Endodermal cell (in vitro differentiated cells): ENCODE data around the gene DENND1A. TPM values are rescaled to one million over a fixed set of nuclear protein-coding genes. Genes with fewer than 3 reads are reported as not detected.
"Not testable (repeated sequence)": the region's sequence is repeated elsewhere in the genome, so short reads cannot be mapped to it uniquely, and the experiment has no call there.

ENCODE experiments used
- DNase-seq: peaks from one replicate; pipeline ENCODE4 v3.0.0-alpha.2; 2017
- H3K27ac ChIP-seq: 2 replicates; pipeline ENCODE4 v1.5.1; 2013; ENCODE audit warnings: mild to moderate bottlenecking, low read depth, low read length, moderate library complexity
- H3K27me3 ChIP-seq: 2 replicates; pipeline ENCODE4 v1.6.1; 2013; ENCODE audit warnings: mild to moderate bottlenecking, low read length, moderate library complexity; ENCODE audit not compliant: insufficient read depth, control insufficient read depth, poor library complexity, severe bottlenecking
- H3K36me3 ChIP-seq: 2 replicates; pipeline ENCODE4 v1.7.0; 2013; ENCODE audit warnings: mild to moderate bottlenecking, low read length, moderate library complexity; ENCODE audit not compliant: control insufficient read depth, insufficient read depth
- H3K4me1 ChIP-seq: one replicate; pipeline ENCODE4 v1.7.0; 2013; ENCODE audit warnings: low read length; ENCODE audit not compliant: control insufficient read depth, insufficient read depth
- H3K4me3 ChIP-seq: 2 replicates; pipeline ENCODE4 v1.5.1; 2013; ENCODE audit warnings: mild to moderate bottlenecking, low read length, moderate library complexity
- H3K9ac ChIP-seq: 2 replicates; pipeline ENCODE4 v1.6.1; 2013; ENCODE audit warnings: mild to moderate bottlenecking, low read length, moderate library complexity; ENCODE audit not compliant: poor library complexity, severe bottlenecking; ENCODE audit errors: extremely low read depth
- H3K9me3 ChIP-seq: 2 replicates; pipeline ENCODE4 v1.6.1; 2013; ENCODE audit warnings: mild to moderate bottlenecking, low read length, moderate library complexity; ENCODE audit not compliant: control insufficient read depth
- H3K27ac Mint-ChIP-seq: 2 replicates; pipeline ENCODE4 v1.8.0; 2020; ENCODE audit warnings: mixed read lengths
- H3K27me3 Mint-ChIP-seq: 2 replicates; pipeline ENCODE4 v1.8.0; 2021; ENCODE audit warnings: mild to moderate bottlenecking, mixed read lengths; ENCODE audit not compliant: insufficient read depth
- H3K36me3 Mint-ChIP-seq: 2 replicates; pipeline ENCODE4 v1.8.0; 2020; ENCODE audit warnings: low read depth, mixed read lengths
- H3K4me1 Mint-ChIP-seq: 2 replicates; pipeline ENCODE4 v1.8.0; 2020; ENCODE audit warnings: mixed read lengths
- H3K4me3 Mint-ChIP-seq: 2 replicates; pipeline ENCODE4 v1.8.0; 2020; ENCODE audit warnings: mild to moderate bottlenecking, moderate library complexity, mixed read lengths
- H3K9me3 Mint-ChIP-seq: 2 replicates; pipeline ENCODE4 v1.8.0; 2020; ENCODE audit warnings: mild to moderate bottlenecking, mixed read lengths
- CTCF ChIP-seq: fragments of 200-600 bp; sonication (generic); conservative IDR thresholded peaks from 2 replicates; pipeline ENCODE4 v1.5.0; 2021; ENCODE audit warnings: antibody characterized with exemption, mild to moderate bottlenecking
- WGBS, 2 experiments: methylation state at CpG; one replicate each; pipeline versions ENCODE4 v1.1.5 to v1.1.7; 2013; ENCODE audit warnings: missing lambda C conversion rate in 2 of 2, mixed read lengths in 1 of 2; ENCODE audit not compliant: insufficient coverage in 1 of 2, insufficient read length in 1 of 2; 5-methylcytosine and 5-hydroxymethylcytosine counted together
- total RNA-seq, 2 donors: library from RNA; stranded (reverse); fragmentation: NEBNext Ultra II Directional in 1 of 2; extraction: Animal tissue kit (Norgen Biotek cat#: 25700) in 1 of 2; gene quantifications; 2 replicates in 1 of 2; 3 replicates in 1 of 2; pipeline ENCODE4 v1.2.1, GENCODE V29; 2021

The DENND1A gene
- total RNA-seq, 2 donors from 2014 or later = 29.5 to 38.4 TPM

- Histone ChIP-seq H3K27ac (no peak overlapping the region), H3K9me3 (peaks cover 6% of the 10 kb centered on the region), H3K9ac (no peak overlapping the region), H3K4me3 (no peak overlapping the region), H3K27me3 (no peaks in the 10 kb centered on the region), H3K4me1 (peaks cover 4% of the 10 kb centered on the region), H3K36me3 (no peaks in the 10 kb centered on the region)
- Mint-ChIP-seq H3K4me1 (peaks cover 14% of the 10 kb centered on the region), H3K27ac (no peak overlapping the region), H3K4me3 (no peak overlapping the region), H3K9me3 (peaks cover 6% of the 10 kb centered on the region), H3K36me3 (peaks cover 32% of the 10 kb centered on the region), H3K27me3 (no peaks in the 10 kb centered on the region)
- WGBS, 2 experiments = 91% methylated on average over 2 of the region's 2 CpGs; no CpG with 5 or more reads in 1 of the 2 experiments
- no peak for TF ChIP-seq CTCF
- no peak for DNase-seq
Observed at GRCh38 chr9:123431581-123431980, 498.3 kb downstream of the DENND1A start.

- H3K4me1 Mint-ChIP-seq, H3K27me3 ChIP-seq, H3K9ac ChIP-seq, H3K27me3 Mint-ChIP-seq, H3K4me1 ChIP-seq, H3K27ac ChIP-seq, H3K36me3 ChIP-seq, H3K4me3 Mint-ChIP-seq, DNase-seq, H3K9me3 Mint-ChIP-seq, H3K4me3 ChIP-seq, H3K9me3 ChIP-seq, H3K27ac Mint-ChIP-seq: not testable (repeated sequence)
- 67 to 87% methylated on average over 1 of the region's 1 CpG for WGBS, 2 experiments
- H3K36me3 Mint-ChIP-seq = peaks cover 37% of the 10 kb centered on the region
Observed at GRCh38 chr9:123428450-123428849, 501.5 kb downstream of the DENND1A start.

- Mint-ChIP-seq H3K27ac (no peak overlapping the region), H3K9me3 (peaks cover 6% of the 10 kb centered on the region), H3K4me3 (no peak overlapping the region), H3K36me3 (peaks cover 37% of the 10 kb centered on the region), H3K27me3 (no peaks in the 10 kb centered on the region), H3K4me1 (peaks cover 13% of the 10 kb centered on the region)
- no peaks in the 10 kb centered on the region for H3K4me1 ChIP-seq
- H3K36me3 ChIP-seq = no peaks in the 10 kb centered on the region
- 89 to 92% methylated on average over 2 of the region's 2 CpGs for WGBS, 2 experiments
- H3K27ac ChIP-seq = no peak overlapping the region
- H3K27me3 ChIP-seq = no peaks in the 10 kb centered on the region
- no peak overlapping the region for H3K4me3 ChIP-seq
- H3K9ac ChIP-seq = no peak overlapping the region
- H3K9me3 ChIP-seq = peaks cover 6% of the 10 kb centered on the region
- TF ChIP-seq CTCF = no peak
- peak; percentile 52 for DNase-seq
Observed at GRCh38 chr9:123426406-123426805, 503.5 kb downstream of the DENND1A start.

DNA sequence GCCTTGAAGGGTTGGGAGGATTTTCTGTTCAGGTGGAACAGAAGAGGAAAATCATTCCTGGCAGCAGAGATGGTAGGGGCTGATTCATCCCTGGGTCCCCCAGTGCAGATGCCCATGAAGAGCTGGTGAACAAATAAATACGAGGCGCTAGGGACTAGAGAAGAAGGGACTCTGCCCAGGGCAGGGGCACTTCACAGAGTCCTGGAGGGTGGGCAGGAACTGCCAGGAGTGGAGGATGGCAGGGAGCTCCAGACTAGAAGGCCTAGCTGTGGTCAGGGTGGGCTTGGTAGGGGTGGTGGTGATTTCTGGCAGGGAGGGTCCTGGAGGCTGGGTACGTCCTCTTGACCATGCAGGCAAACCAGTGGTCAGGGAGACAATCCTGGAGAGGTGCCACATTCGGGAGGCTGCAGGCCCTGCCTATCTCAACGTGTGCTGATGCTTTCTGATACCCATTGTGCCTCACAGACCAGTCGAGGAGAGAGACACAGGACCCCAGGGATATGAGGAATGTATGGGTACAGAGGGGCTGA lies 504.0 kb downstream of the DENND1A start:
- Histone ChIP-seq H3K9ac (no peak overlapping the region), H3K27me3 (no peaks in the 10 kb centered on the region), H3K4me3 (no peak overlapping the region), H3K9me3 (peaks cover 6% of the 10 kb centered on the region), H3K36me3 (no peaks in the 10 kb centered on the region), H3K4me1 (no peaks in the 10 kb centered on the region), H3K27ac (no peak overlapping the region)
- H3K27me3 Mint-ChIP-seq = no peaks in the 10 kb centered on the region
- no peak for TF ChIP-seq CTCF
- H3K4me1 Mint-ChIP-seq = peaks cover 13% of the 10 kb centered on the region
- 91 to 93% methylated on average over 3 to 6 of the region's 6 CpGs for WGBS, 2 experiments
- peaks cover 6% of the 10 kb centered on the region for H3K9me3 Mint-ChIP-seq
- DNase-seq = peak; percentile 28
- no peak overlapping the region for H3K4me3 Mint-ChIP-seq
- H3K36me3 Mint-ChIP-seq = peaks cover 34% of the 10 kb centered on the region
- H3K27ac Mint-ChIP-seq = no peak overlapping the region
